Prostate gland (tissue), 2 donors: ENCODE data around the gene PTPRG. TPM values are rescaled to one million over a fixed set of nuclear protein-coding genes. Genes with fewer than 3 reads are reported as not detected.
A peak's percentile ranks its signal among the peaks of the same experiment; 100 is the strongest.

Source experiments
- DNase-seq: peaks from one replicate; pipeline ENCODE4 v3.0.0-alpha.2; 2019; ENCODE audit warnings: low spot score
- H3K27ac ChIP-seq, 2 donors: fragments of 200-600 bp; sonication (generic); 2 replicates each; pipeline ENCODE4 v1.5.1; 2017 to 2019
- H3K27me3 ChIP-seq: fragments of 200-600 bp; sonication (generic); replicated peaks from 2 replicates; pipeline ENCODE4 v1.5.1; 2019; ENCODE audit not compliant: insufficient read depth
- H3K36me3 ChIP-seq, 2 donors: fragments of 200-600 bp; sonication (generic); 1 replicate in 1 of 2; 2 replicates in 1 of 2; pipeline versions ENCODE4 v1.5.1 to v1.8.1; 2017 to 2019
- H3K4me1 ChIP-seq: fragments of 200-600 bp; sonication (generic); replicated peaks from 2 replicates; pipeline ENCODE4 v1.5.1; 2019
- H3K4me3 ChIP-seq, 2 donors: fragments of 200-600 bp; sonication (generic); 2 replicates each; pipeline ENCODE4 v1.5.1; 2017 to 2019
- H3K9me3 ChIP-seq: fragments of 200-600 bp; sonication (generic); 2 replicates; pipeline ENCODE4 v1.5.1; 2017
- POLR2A ChIP-seq: fragments of 450-650 bp; IDR thresholded peaks from one replicate; pipeline ENCODE4 v1.6.1; 2016; ENCODE audit warnings: antibody characterized with exemption, mild to moderate bottlenecking
- POLR2AphosphoS5 ChIP-seq: sonication (generic); formaldehyde crosslinking; IDR thresholded peaks from one replicate; pipeline ENCODE4 v1.6.1; 2017; ENCODE audit warnings: antibody characterized with exemption
- WGBS: methylation state at CpG from one replicate; pipeline ENCODE4 v1.1.5; 2018; 5-methylcytosine and 5-hydroxymethylcytosine counted together
- intact Hi-C: fragments of 100-400 bp; cut with DNase I; formaldehyde crosslinking; loops from one replicate; pipeline ENCODE4 v1.14.2; 2022
- total RNA-seq, 2 donors: library from RNA; depleted of rRNA; stranded (reverse); fragments of >200 nt; gene quantifications; one replicate each; pipeline ENCODE4 v1.1.0, GENCODE V29; 2016
- TF ChIP-seq, protein P1 (sequence below), 4 experiments: fragments of 200-600 bp in 2 of 4; fragments of 450-650 bp in 2 of 4; sonication (generic) in 2 of 4; IDR thresholded peaks; 1 replicate in 3 of 4; 2 replicates in 1 of 4; pipeline ENCODE4 v1.5.1; 2016 to 2019; ENCODE audit warnings: antibody characterized with exemption in 4 of 4, mild to moderate bottlenecking in 2 of 4, moderate library complexity in 2 of 4

The PTPRG gene
- total RNA-seq, 2 donors from 2014 or later, result 22.0 to 78.6 TPM

DNA sequence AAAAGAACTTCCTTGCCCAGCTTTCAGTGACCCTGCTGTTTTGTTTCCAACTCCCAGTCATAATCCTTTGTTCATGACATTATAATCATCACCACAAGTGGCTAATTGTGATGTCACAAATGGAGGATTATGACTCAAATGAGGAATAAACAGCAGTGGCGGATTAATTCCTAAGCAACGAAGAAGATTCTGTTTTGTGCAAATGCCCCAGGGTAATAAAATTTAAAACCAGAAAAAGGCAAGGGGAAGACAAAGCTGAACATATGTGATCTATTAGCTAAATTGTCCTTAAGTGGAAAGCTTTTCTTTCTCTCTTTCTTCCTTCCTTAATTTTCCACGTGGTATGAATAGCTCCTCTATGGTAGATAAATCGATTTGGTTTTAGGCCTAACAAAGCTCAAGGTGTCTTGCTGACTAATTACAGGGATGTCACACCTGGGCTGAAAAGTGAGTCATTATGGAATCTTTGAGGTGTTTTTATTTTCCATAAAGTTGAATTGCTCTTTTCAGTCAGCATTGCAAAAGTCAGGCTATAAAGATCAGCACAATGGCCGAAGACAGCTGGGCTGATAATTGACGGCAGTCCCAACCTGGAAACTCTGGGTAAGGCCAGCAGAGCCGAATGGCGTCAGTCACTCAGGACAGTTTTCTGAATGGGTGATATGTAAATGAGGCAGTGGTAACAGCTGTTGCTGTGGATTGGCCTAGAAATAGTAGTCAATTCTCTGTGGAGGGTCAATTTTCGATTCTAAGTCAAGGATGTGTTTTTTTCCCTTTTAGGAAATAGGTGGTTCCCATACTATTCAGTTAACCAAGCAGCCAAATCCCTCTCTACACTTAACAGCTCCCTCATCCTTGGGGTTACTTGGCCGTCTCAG lies 121.5 kb downstream of the PTPRG start:
- intact Hi-C loops, result no loop called here
- H3K27ac ChIP-seq, result no peak overlapping the region

DNA sequence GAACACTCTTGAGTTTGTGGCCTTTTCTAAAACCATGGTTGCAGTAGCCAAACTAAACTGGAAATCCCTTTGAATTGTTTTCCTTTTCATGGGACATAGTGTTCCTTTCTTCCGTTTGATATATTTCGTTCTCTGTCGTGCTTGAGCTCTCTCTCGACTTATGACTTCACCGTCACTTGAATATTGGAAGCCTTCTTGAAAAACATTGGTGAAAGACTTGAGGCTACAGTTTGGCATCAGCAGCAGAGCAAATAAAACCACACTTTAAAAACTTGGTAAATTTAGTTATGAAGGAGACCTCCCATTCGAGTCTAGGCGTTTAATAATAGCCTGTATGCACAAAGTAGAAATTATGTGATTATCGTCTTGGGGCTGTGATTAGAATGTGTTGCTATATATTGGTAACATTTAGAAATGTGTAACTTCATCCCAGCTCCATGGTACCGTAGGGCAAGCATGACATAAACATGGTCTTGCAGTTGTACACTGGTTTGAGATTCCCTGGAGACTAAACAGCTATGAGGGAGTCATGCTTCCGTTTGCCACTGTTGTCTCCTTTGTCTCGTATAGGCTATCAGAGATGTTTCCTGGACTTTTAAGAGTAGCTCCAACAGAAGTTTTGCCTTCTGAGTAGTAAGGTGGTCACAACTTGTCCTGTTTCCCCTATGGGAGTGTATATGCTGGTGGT lies 122.3 kb downstream of the PTPRG start:
- Histone ChIP-seq H3K27ac (no peak overlapping the region), H3K4me3 (no peak overlapping the region), H3K36me3 (no peaks in the 10 kb centered on the region), H3K9me3 (no peaks in the 10 kb centered on the region), H3K4me1 (no peaks in the 10 kb centered on the region), H3K27me3 (no peaks in the 10 kb centered on the region)
- intact Hi-C loops, result no loop called here
- no peak for DNase-seq
- 80% methylated on average over 11 of the region's 11 CpGs for WGBS
- peak; percentile 21 for TF ChIP-seq POLR2AphosphoS5
- no peak for TF ChIP-seq POLR2A

More for the DNA sequence above, 121.5 kb downstream of the PTPRG start:
- no peaks in the 10 kb centered on the region for H3K27me3 ChIP-seq
- no peak overlapping the region for H3K4me3 ChIP-seq
- TF ChIP-seq, protein P1, sequence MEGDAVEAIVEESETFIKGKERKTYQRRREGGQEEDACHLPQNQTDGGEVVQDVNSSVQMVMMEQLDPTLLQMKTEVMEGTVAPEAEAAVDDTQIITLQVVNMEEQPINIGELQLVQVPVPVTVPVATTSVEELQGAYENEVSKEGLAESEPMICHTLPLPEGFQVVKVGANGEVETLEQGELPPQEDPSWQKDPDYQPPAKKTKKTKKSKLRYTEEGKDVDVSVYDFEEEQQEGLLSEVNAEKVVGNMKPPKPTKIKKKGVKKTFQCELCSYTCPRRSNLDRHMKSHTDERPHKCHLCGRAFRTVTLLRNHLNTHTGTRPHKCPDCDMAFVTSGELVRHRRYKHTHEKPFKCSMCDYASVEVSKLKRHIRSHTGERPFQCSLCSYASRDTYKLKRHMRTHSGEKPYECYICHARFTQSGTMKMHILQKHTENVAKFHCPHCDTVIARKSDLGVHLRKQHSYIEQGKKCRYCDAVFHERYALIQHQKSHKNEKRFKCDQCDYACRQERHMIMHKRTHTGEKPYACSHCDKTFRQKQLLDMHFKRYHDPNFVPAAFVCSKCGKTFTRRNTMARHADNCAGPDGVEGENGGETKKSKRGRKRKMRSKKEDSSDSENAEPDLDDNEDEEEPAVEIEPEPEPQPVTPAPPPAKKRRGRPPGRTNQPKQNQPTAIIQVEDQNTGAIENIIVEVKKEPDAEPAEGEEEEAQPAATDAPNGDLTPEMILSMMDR (IDR thresholded peaks at IDR 0.05), result no peak
- TF ChIP-seq POLR2AphosphoS5 (no peak), POLR2A (no peak)
- no peaks in the 10 kb centered on the region for H3K36me3 ChIP-seq
- H3K4me1 ChIP-seq, result no peaks in the 10 kb centered on the region
- WGBS, result 80% methylated on average over 10 of the region's 10 CpGs
- H3K9me3 ChIP-seq, result no peaks in the 10 kb centered on the region
- no peak for DNase-seq

DNA sequence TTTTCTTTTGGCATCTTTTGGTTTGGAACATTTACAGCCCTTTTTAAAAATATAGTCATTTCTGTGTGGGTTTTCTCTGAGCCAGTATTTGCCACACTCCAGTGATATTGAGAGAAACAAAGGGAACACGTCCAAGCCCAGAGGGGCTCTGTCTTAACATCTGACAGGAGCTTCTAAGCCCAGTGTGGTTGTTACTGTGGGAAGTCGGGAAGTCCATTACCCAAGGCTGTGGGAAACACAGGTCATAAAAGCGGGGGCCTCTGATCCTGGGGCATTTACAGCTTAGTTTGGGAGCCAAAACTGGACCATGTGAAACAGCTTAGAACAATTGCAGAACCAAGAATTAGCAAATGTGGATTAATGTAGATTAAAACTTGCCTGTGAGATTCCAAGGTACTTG lies 123.0 kb downstream of the PTPRG start:
- whole genome bisulfite sequencing, result 55% methylated on average over 3 of the region's 3 CpGs
- TF ChIP-seq POLR2AphosphoS5 (peak; percentile 11), POLR2A (no peak)
- Histone ChIP-seq H3K9me3 (no peaks in the 10 kb centered on the region), H3K4me1 (no peaks in the 10 kb centered on the region), H3K27me3 (no peaks in the 10 kb centered on the region), H3K36me3 (no peaks in the 10 kb centered on the region), H3K27ac (no peak overlapping the region), H3K4me3 (no peak overlapping the region)
- intact Hi-C loops, result no loop called here
- peak; percentile 28 for DNase-seq

DNA sequence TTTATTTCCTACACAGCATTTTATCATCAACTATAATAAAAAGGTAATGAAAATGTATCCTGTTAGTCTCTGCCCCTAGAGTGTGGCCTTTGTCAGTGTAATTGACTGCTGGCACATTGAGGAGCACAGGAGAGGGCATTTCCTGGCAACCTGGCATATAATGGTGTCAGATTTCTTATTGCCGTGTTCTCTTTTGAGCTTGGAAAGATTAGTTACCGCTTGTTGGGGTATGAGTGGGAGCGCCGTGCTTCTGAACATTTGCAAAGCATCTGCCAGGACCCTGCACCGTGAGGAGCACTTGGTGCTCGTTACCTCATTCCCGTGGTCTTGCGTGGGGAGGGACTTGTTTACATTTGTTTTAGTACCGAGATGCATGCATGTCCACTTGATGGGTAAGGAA lies 124.4 kb downstream of the PTPRG start:
- DNase-seq, result no peak
- no peak overlapping the region for H3K4me3 ChIP-seq
- intact Hi-C loops, result no loop called here
- TF ChIP-seq, protein P1 (IDR thresholded peaks at IDR 0.05), result no peak
- TF ChIP-seq POLR2A (no peak), POLR2AphosphoS5 (no peak)
- 43% methylated on average over 9 of the region's 9 CpGs for WGBS
- H3K27ac ChIP-seq, result no peak overlapping the region
- no peaks in the 10 kb centered on the region for H3K36me3 ChIP-seq
- no peaks in the 10 kb centered on the region for H3K4me1 ChIP-seq
- no peaks in the 10 kb centered on the region for H3K27me3 ChIP-seq
- H3K9me3 ChIP-seq, result no peaks in the 10 kb centered on the region

DNA sequence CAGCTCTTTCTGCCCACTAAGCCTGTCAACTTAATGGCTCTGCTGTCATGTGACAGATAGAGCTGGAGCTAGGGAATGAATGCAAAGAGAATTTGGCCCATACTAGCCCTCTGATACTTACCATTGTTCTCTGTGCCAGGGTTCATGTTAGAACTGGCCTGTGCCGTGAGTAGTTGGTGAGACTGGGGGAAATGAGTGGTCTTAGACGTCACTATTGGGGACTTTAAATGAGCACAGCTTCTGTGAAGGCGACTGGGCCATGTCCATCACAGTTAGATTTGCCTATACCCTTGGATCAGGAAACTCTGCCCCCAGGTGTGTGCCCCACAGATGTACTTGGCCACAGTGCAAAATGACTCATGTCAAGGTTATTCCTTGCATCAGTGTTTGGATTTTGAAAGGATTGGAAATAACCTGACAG lies 124.9 kb downstream of the PTPRG start:
- Histone ChIP-seq H3K4me3 (no peak overlapping the region), H3K4me1 (no peaks in the 10 kb centered on the region), H3K9me3 (no peaks in the 10 kb centered on the region), H3K27me3 (no peaks in the 10 kb centered on the region), H3K27ac (no peak overlapping the region), H3K36me3 (no peaks in the 10 kb centered on the region)
- 45% methylated on average over 3 of the region's 3 CpGs for WGBS
- intact Hi-C loops, result no loop called here
- no peak for DNase-seq
- TF ChIP-seq POLR2A (no peak), POLR2AphosphoS5 (no peak)
- TF ChIP-seq, protein P1 (IDR thresholded peaks at IDR 0.05), result no peak
